Keratinocyte (primary cell): ENCODE measurements around the gene PIM2. TPM values are rescaled to one million over a fixed set of nuclear protein-coding genes. Genes with fewer than 3 reads are reported as not detected.

ENCODE experiments used
- DNase-seq: peaks from one replicate; pipeline ENCODE4 v3.0.0-alpha.2; 2011; ENCODE audit warnings: low read depth, missing footprints, low spot score
- FAIRE-seq: peaks from 2 replicates; lab custom pipeline; 2011; peaks lifted over from hg19 to GRCh38; lab: Jason Lieb, UNC
- H2AFZ ChIP-seq: 2 replicates; pipeline ENCODE4 v1.6.0; 2012; ENCODE audit warnings: low read length, control low read depth, inconsistent platforms; ENCODE audit not compliant: control insufficient read depth
- H3K27ac ChIP-seq: 2 replicates; pipeline ENCODE4 v1.5.1; 2011; ENCODE audit warnings: low read length; ENCODE audit not compliant: control insufficient read depth, insufficient read depth
- H3K27me3 ChIP-seq: 3 replicates; pipeline ENCODE4 v1.6.0; 2011; ENCODE audit warnings: low read length; ENCODE audit not compliant: control insufficient read depth, insufficient read depth; ENCODE audit errors: extremely low read depth
- H3K36me3 ChIP-seq, 2 experiments: 2 replicates in 1 of 2; 3 replicates in 1 of 2; pipeline ENCODE4 v1.5.1; 2011; ENCODE audit warnings: low read length in 2 of 2, mild to moderate bottlenecking in 1 of 2; ENCODE audit not compliant: control insufficient read depth in 2 of 2, insufficient read depth in 2 of 2; ENCODE audit errors: extremely low read depth in 1 of 2
- H3K4me1 ChIP-seq: 3 replicates; pipeline ENCODE4 v1.5.1; 2011; ENCODE audit warnings: low read length; ENCODE audit not compliant: control insufficient read depth, insufficient read depth; ENCODE audit errors: extremely low read depth
- H3K4me2 ChIP-seq: 3 replicates; pipeline ENCODE4 v1.6.0; 2011; ENCODE audit warnings: low read depth, low read length; ENCODE audit not compliant: control insufficient read depth, insufficient read depth; ENCODE audit errors: extremely low read depth
- H3K4me3 ChIP-seq, 3 experiments: fragments of 200-600 bp in 1 of 3; sonication (generic) in 1 of 3; 2 replicates in 2 of 3; 3 replicates in 1 of 3; pipeline ENCODE4 v1.5.1; 2011 to 2016; ENCODE audit warnings: low read length in 3 of 3, mild to moderate bottlenecking in 3 of 3, control low read depth in 2 of 3, inconsistent platforms in 1 of 3, low read depth in 1 of 3, mixed read lengths in 1 of 3, mixed run types in 1 of 3, moderate library complexity in 1 of 3; ENCODE audit not compliant: control insufficient read depth in 2 of 3, insufficient read depth in 2 of 3; ENCODE audit errors: extremely low read depth in 1 of 3
- H3K79me2 ChIP-seq: 2 replicates; pipeline ENCODE4 v1.6.0; 2012; ENCODE audit warnings: low read length; ENCODE audit not compliant: control insufficient read depth, insufficient read depth
- H3K9ac ChIP-seq: 3 replicates; pipeline ENCODE4 v1.6.0; 2011; ENCODE audit warnings: low read length; ENCODE audit not compliant: control insufficient read depth, insufficient read depth; ENCODE audit errors: extremely low read depth
- H3K9me1 ChIP-seq: 3 replicates; pipeline ENCODE4 v1.6.0; 2011; ENCODE audit warnings: low read length; ENCODE audit not compliant: control insufficient read depth, insufficient read depth; ENCODE audit errors: extremely low read depth
- H3K9me3 ChIP-seq: 2 replicates; pipeline ENCODE4 v1.5.1; 2012; ENCODE audit warnings: low read depth, low read length; ENCODE audit not compliant: control insufficient read depth
- H4K20me1 ChIP-seq: 3 replicates; pipeline ENCODE4 v1.6.0; 2011; ENCODE audit warnings: low read length; ENCODE audit not compliant: control insufficient read depth, insufficient read depth; ENCODE audit errors: extremely low read depth
- CTCF ChIP-seq, 3 experiments: IDR thresholded peaks in 1 of 3; conservative IDR thresholded peaks in 1 of 3; optimal IDR thresholded peaks in 1 of 3; 2 replicates in 2 of 3; 3 replicates in 1 of 3; pipeline versions ENCODE3 to v1.5.1; 2011; ENCODE audit warnings: low read length in 3 of 3, mild to moderate bottlenecking in 3 of 3, moderate library complexity in 2 of 3, control low read depth in 1 of 3, inconsistent platforms in 1 of 3; ENCODE audit not compliant: insufficient read depth in 2 of 3; ENCODE audit errors: extremely low read depth in 1 of 3
- EZH2 ChIP-seq: IDR thresholded peaks from one replicate; pipeline ENCODE4 v1.6.1; 2012; ENCODE audit warnings: inconsistent platforms, mild to moderate bottlenecking, low read length, moderate library complexity
- dilution Hi-C: fragments of 300-500 bp; cut with MboI; formaldehyde crosslinking; loops from one replicate; pipeline ENCODE4 v1.7.0; 2020; ENCODE audit warnings: low sequenced_read_pairs; ENCODE audit not compliant: extremely low pct_ligation_motif_present
- polyA plus RNA-seq, 5 experiments: library from polyadenylated mRNA; depleted of rRNA in 3 of 5; stranded (reverse) in 3 of 5; stranded (forward) in 1 of 5; unstranded in 1 of 5; fragments of >200 nt; gene quantifications; 1 replicate in 1 of 5; 2 replicates in 3 of 5; 3 replicates in 1 of 5; pipeline versions ENCODE4 v1.2.1 to v1.2.3, GENCODE V29; 2011 to 2012; ENCODE audit warnings: missing spikeins in 2 of 5, low read depth in 1 of 5, low replicate concordance in 1 of 5

Gene PIM2
- polyA plus RNA-seq, 1 donor (not counting 4 experiments of a cell fraction or from before 2014, with no cell fraction given) = 9.9 TPM

DNA sequence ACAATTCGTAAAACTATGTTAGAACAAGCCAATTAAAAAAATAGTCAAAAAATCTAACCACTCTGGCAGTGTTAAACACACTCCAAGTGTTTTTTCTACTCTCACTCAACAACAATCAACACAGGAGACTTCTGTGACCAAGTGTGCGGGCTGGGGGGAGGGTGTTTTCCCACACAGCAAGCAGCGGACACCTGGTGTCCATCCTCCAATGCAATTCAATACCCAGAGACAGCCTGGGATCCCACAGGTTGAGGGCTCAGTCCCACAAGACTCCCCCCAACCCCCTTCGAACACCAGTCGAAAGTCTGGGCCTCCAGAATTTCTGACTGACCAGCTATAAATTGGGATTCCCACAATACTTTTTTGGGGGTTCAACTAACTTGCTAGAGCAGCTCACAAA, 8.3 kb upstream of the PIM2 start:
- H3K4me1 ChIP-seq = no peaks in the 10 kb centered on the region
- H3K79me2 ChIP-seq = no peaks in the 10 kb centered on the region
- no peak overlapping the region for H3K9ac ChIP-seq
- dilution Hi-C loops = no loop called here
- no peaks in the 10 kb centered on the region for H3K9me1 ChIP-seq
- H3K36me3 ChIP-seq = peaks cover 4 to 9% of the 10 kb centered on the region in 2 experiments
- H3K9me3 ChIP-seq = peaks cover 2% of the 10 kb centered on the region
- no peaks in the 10 kb centered on the region for H4K20me1 ChIP-seq
- DNase-seq (no peak), FAIRE-seq (no peak)
- no peak overlapping the region for H2AFZ ChIP-seq
- no peak overlapping the region for H3K27ac ChIP-seq
- no peak for TF ChIP-seq EZH2
- TF ChIP-seq CTCF (optimal IDR thresholded peaks at IDR 0.05 in 1 of 3, IDR thresholded peaks at IDR 0.05 in 1 of 3, conservative IDR thresholded peaks at IDR 0.05 in 1 of 3; ENCODE audit: extremely low read depth in 1 of 3, insufficient read depth in 2 of 3, low read length in 3 of 3) = no peak
- H3K4me2 ChIP-seq = no peak overlapping the region
- H3K27me3 ChIP-seq = no peaks in the 10 kb centered on the region
- H3K4me3 ChIP-seq = no peak overlapping the region

- Histone ChIP-seq H3K4me2 (no peak overlapping the region), H3K9ac (no peak overlapping the region), H3K9me3 (peaks cover 2% of the 10 kb centered on the region), H3K27me3 (no peaks in the 10 kb centered on the region), H2AFZ (no peak overlapping the region), H3K27ac (no peak overlapping the region), H4K20me1 (no peaks in the 10 kb centered on the region), H3K4me1 (peaks cover 8% of the 10 kb centered on the region), H3K9me1 (no peaks in the 10 kb centered on the region), H3K4me3 (no peak overlapping the region), H3K36me3 (peaks cover 4 to 7% of the 10 kb centered on the region in 2 experiments), H3K79me2 (no peaks in the 10 kb centered on the region)
- TF ChIP-seq CTCF (optimal IDR thresholded peaks at IDR 0.05 in 1 of 3, IDR thresholded peaks at IDR 0.05 in 1 of 3, conservative IDR thresholded peaks at IDR 0.05 in 1 of 3; ENCODE audit: extremely low read depth in 1 of 3, insufficient read depth in 2 of 3, low read length in 3 of 3) (no peak), EZH2 (no peak)
- dilution Hi-C loops = no loop called here
- no peak for DNase-seq
- no peak for FAIRE-seq
Observed at GRCh38 chrX:48924270-48924669, 5.4 kb upstream of the PIM2 start.
